ENCODE data around the gene MMP23B.
"Not testable (repeated sequence)": the region's sequence is repeated elsewhere in the genome, so short reads cannot be mapped to it uniquely, and the experiment has no call there.

The MMP23B gene

GRCh38 chr1:1638528-1638927, 6.6 kb downstream of the MMP23B start:
- H3K4me3 ChIP-seq (ENCODE audit: control insufficient read depth, low read depth, low read length); DNase-seq (ENCODE audit: low read depth): not testable (repeated sequence)

- not testable (repeated sequence) for DNase-seq (ENCODE audit: low read depth); H3K4me3 ChIP-seq (ENCODE audit: control insufficient read depth, low read depth, low read length)
Observed at GRCh38 chr1:1639368-1639767, 7.4 kb downstream of the MMP23B start.

GRCh38 chr1:1640081-1640480, 8.1 kb downstream of the MMP23B start:
- DNase-seq (ENCODE audit: low read depth); H3K4me3 ChIP-seq (ENCODE audit: control insufficient read depth, low read depth, low read length): not testable (repeated sequence)

- not testable (repeated sequence) for H3K4me3 ChIP-seq (ENCODE audit: control insufficient read depth, low read depth, low read length); DNase-seq (ENCODE audit: low read depth)
Observed at GRCh38 chr1:1640711-1641461, 8.9 kb downstream of the MMP23B start.

- H3K4me3 ChIP-seq (ENCODE audit: control insufficient read depth, low read depth, low read length); DNase-seq (ENCODE audit: low read depth): not testable (repeated sequence)
Observed at GRCh38 chr1:1646326-1646725, 14.4 kb downstream of the MMP23B start.

GRCh38 chr1:1647567-1648241, 15.7 kb downstream of the MMP23B start:
- not testable (repeated sequence) for H3K4me3 ChIP-seq (ENCODE audit: control insufficient read depth, low read depth, low read length); DNase-seq (ENCODE audit: low read depth)

GRCh38 chr1:1648265-1648664, 16.3 kb downstream of the MMP23B start:
- DNase-seq (ENCODE audit: low read depth); H3K4me3 ChIP-seq (ENCODE audit: control insufficient read depth, low read depth, low read length): not testable (repeated sequence)

GRCh38 chr1:1658583-1659549, 26.9 kb downstream of the MMP23B start, which contains the start of gene CDK11B:
Gene CDK11B, minus strand, starts transcription at chr1:1659004. Its CDS starts 1,519 bp downstream, at chr1:1657485.
- peak within 1 kb of the TSS; percentile 69 for H3K4me3 ChIP-seq (ENCODE audit: control insufficient read depth, low read depth, low read length)
- peak; percentile 16 for TF ChIP-seq CTCF (IDR thresholded peaks at IDR 0.05; ENCODE audit: control insufficient read depth, insufficient read depth, low read depth, low read length, missing control alignments)
- peak; percentile 75 for DNase-seq (ENCODE audit: low read depth)

GRCh38 chr1:1662392-1662791, 30.4 kb downstream of the MMP23B start:
- not testable (repeated sequence) for H3K4me3 ChIP-seq (ENCODE audit: control insufficient read depth, low read depth, low read length); DNase-seq (ENCODE audit: low read depth)

GRCh38 chr1:1662830-1663560, 31.0 kb downstream of the MMP23B start:
- DNase-seq (ENCODE audit: low read depth); H3K4me3 ChIP-seq (ENCODE audit: control insufficient read depth, low read depth, low read length): not testable (repeated sequence)

GRCh38 chr1:1664318-1664717, 32.3 kb downstream of the MMP23B start:
- DNase-seq (ENCODE audit: low read depth); H3K4me3 ChIP-seq (ENCODE audit: control insufficient read depth, low read depth, low read length): not testable (repeated sequence)
